ENCODE results near the gene DCLK1. TPM values are rescaled to one million over a fixed set of nuclear protein-coding genes. Genes with fewer than 3 reads are reported as not detected.

Gene DCLK1
- total RNA-seq, 3 donors from 2014 or later (not counting 1 experiment from before 2014, with no cell fraction given), result not detected

DNA sequence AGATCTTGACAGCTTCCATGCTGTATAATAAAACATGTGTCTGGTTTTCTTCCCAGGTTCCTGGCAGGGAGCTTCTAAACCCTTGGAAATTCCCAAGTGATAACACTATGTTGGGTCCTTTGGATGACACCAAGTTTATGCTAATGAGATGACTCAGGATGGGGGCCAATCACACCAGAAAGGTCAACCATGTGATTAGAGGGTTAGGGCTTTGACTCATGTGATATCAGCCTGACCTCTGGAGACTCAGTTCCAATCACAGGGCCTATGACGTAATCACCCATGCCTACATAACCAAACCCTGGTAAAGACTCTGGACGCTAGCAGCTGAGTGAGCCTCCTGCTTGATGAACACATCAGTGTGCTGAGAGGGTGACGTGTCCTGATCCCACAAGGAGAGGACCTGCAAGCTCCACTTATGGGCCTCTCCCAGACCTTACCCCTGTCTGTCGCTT, 203.6 kb downstream of the DCLK1 start:
- H3K36me3 ChIP-seq (ENCODE audit: control insufficient read depth, insufficient read depth, low read length), result no peaks in the 10 kb centered on the region
- intact Hi-C loops (cut with micrococcal nuclease), result no loop called here
- H3K4me1 ChIP-seq (ENCODE audit: control insufficient read depth, insufficient read depth, low read length), result no peaks in the 10 kb centered on the region
- no peak overlapping the region for H3K4me3 Mint-ChIP-seq
- H3K4me1 Mint-ChIP-seq, result no peaks in the 10 kb centered on the region
- WGBS (ENCODE audit: insufficient coverage), result 61% methylated on average over 4 of the region's 4 CpGs
- H3K9me3 Mint-ChIP-seq, result peaks cover 2 to 8% of the 10 kb centered on the region in 2 donors
- no peaks in the 10 kb centered on the region for H3K27me3 ChIP-seq (ENCODE audit: control insufficient read depth, insufficient read depth, low read length)
- H3K36me3 Mint-ChIP-seq, result no peaks in the 10 kb centered on the region
- H3K27ac ChIP-seq (ENCODE audit: low read length), result no peak overlapping the region
- DNase-seq (no peak), ATAC-seq (no peak)
- no peak overlapping the region for H3K27ac Mint-ChIP-seq
- H3K4me3 ChIP-seq (ENCODE audit: low read length), result no peak overlapping the region
- TF ChIP-seq, protein P1, sequence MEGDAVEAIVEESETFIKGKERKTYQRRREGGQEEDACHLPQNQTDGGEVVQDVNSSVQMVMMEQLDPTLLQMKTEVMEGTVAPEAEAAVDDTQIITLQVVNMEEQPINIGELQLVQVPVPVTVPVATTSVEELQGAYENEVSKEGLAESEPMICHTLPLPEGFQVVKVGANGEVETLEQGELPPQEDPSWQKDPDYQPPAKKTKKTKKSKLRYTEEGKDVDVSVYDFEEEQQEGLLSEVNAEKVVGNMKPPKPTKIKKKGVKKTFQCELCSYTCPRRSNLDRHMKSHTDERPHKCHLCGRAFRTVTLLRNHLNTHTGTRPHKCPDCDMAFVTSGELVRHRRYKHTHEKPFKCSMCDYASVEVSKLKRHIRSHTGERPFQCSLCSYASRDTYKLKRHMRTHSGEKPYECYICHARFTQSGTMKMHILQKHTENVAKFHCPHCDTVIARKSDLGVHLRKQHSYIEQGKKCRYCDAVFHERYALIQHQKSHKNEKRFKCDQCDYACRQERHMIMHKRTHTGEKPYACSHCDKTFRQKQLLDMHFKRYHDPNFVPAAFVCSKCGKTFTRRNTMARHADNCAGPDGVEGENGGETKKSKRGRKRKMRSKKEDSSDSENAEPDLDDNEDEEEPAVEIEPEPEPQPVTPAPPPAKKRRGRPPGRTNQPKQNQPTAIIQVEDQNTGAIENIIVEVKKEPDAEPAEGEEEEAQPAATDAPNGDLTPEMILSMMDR (IDR thresholded peaks at IDR 0.05), result no peak
- no peaks in the 10 kb centered on the region for H3K27me3 Mint-ChIP-seq (ENCODE audit: low read depth in 2 of 2)
- no peaks in the 10 kb centered on the region for H3K9me3 ChIP-seq (ENCODE audit: control insufficient read depth, insufficient read depth, low read length)

DNA sequence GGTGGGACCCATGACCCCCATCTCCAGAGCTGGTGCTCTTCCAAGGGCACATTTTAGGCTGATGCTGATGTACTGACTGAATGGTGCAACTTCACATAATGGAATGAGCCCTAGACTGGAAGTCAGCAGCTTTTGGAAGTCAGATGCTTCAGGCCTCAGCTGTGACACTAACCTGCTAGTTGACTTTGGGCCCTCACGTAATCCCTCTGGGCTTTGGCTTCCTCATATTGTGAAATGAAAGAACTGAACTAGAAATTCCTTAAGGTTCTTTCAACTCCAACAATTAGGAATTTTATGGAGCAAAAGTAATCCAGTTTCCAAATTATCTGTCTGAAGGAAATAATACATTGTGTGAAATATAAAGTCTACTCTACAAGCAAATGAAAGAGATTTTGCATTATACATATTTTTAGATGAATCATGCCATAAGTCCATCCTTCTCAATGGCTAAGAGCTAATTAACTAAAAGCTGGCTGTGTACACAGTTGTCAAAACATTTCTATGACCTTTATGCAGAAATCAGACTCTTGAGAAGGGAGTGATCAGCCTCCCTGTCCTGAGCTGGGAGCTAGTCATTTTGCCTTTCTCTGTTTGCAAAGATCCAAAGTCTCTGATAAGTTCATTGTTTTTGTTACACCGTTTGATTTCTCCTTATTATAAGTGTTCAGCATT, 204.2 kb downstream of the DCLK1 start:
- TF ChIP-seq, protein P1 (IDR thresholded peaks at IDR 0.05), result no peak
- peaks cover 2 to 6% of the 10 kb centered on the region in 2 donors for H3K9me3 Mint-ChIP-seq
- Histone ChIP-seq H3K27ac (ENCODE audit: low read length) (no peak overlapping the region), H3K4me1 (ENCODE audit: control insufficient read depth, insufficient read depth, low read length) (no peaks in the 10 kb centered on the region), H3K27me3 (ENCODE audit: control insufficient read depth, insufficient read depth, low read length) (no peaks in the 10 kb centered on the region), H3K9me3 (ENCODE audit: control insufficient read depth, insufficient read depth, low read length) (no peaks in the 10 kb centered on the region), H3K4me3 (ENCODE audit: low read length) (no peak overlapping the region), H3K36me3 (ENCODE audit: control insufficient read depth, insufficient read depth, low read length) (no peaks in the 10 kb centered on the region)
- no peaks in the 10 kb centered on the region for H3K36me3 Mint-ChIP-seq
- DNase-seq (no peak), ATAC-seq (no peak)
- H3K4me1 Mint-ChIP-seq, result no peaks in the 10 kb centered on the region
- H3K27ac Mint-ChIP-seq, result no peak overlapping the region
- WGBS (ENCODE audit: insufficient coverage), result 66% methylated on average over 2 of the region's 2 CpGs
- intact Hi-C loops (cut with micrococcal nuclease), result no loop called here
- no peak overlapping the region for H3K4me3 Mint-ChIP-seq
- H3K27me3 Mint-ChIP-seq (ENCODE audit: low read depth in 2 of 2), result no peaks in the 10 kb centered on the region

DNA sequence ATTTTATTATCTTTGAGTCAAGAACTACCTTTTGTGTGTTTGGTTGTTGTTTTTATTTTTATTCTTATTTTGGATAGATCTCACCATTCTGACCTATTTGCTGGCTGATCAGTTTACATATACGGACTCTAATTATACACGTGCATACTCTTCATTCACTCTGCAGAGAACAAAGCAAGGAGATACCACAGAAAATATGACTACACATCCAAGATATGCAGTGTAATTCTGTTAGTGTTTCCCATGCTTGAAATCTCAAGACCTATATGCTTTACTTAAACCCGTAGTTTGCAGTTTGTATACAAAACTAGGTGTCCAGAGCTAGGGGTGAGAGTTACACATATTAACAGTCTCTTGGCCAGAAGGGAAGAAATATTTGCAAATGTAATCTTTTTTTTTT, 205.5 kb downstream of the DCLK1 start:
- Mint-ChIP-seq H3K36me3 (no peaks in the 10 kb centered on the region), H3K27me3 (ENCODE audit: low read depth in 2 of 2) (no peaks in the 10 kb centered on the region), H3K4me1 (no peaks in the 10 kb centered on the region), H3K27ac (no peak overlapping the region), H3K9me3 (peaks cover 5 to 6% of the 10 kb centered on the region in 2 donors), H3K4me3 (no peak overlapping the region)
- Histone ChIP-seq H3K36me3 (ENCODE audit: control insufficient read depth, insufficient read depth, low read length) (no peaks in the 10 kb centered on the region), H3K4me1 (ENCODE audit: control insufficient read depth, insufficient read depth, low read length) (no peaks in the 10 kb centered on the region), H3K27ac (ENCODE audit: low read length) (no peak overlapping the region), H3K9me3 (ENCODE audit: control insufficient read depth, insufficient read depth, low read length) (no peaks in the 10 kb centered on the region), H3K4me3 (ENCODE audit: low read length) (no peak overlapping the region), H3K27me3 (ENCODE audit: control insufficient read depth, insufficient read depth, low read length) (no peaks in the 10 kb centered on the region)
- TF ChIP-seq, protein P1 (IDR thresholded peaks at IDR 0.05), result no peak
- no peak for DNase-seq
- intact Hi-C loops (cut with micrococcal nuclease), result no loop called here
- 93% methylated on average over 3 of the region's 3 CpGs for WGBS (ENCODE audit: insufficient coverage)
- ATAC-seq, result no peak

DNA sequence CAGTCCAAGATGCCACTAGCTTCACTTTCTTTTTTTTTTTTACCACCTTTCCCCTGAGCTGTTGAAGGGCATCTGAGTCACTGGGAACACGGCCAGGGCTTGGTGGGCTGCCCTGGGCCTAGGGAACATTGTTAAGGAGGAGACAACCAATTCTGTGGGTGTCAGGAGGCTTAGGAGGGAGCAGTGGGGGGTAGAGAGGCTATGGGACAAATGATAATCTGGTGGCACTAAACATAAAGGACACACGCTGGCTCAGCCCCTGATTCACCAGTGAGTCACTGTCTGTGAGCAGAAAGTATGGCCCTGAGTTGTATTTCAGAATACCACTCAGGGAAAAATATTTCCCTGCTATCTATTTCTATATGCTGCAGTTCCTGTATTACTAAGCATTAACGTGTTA, 207.8 kb downstream of the DCLK1 start:
- Histone ChIP-seq H3K4me3 (ENCODE audit: low read length) (no peak overlapping the region), H3K36me3 (ENCODE audit: control insufficient read depth, insufficient read depth, low read length) (no peaks in the 10 kb centered on the region), H3K4me1 (ENCODE audit: control insufficient read depth, insufficient read depth, low read length) (no peaks in the 10 kb centered on the region), H3K27me3 (ENCODE audit: control insufficient read depth, insufficient read depth, low read length) (no peaks in the 10 kb centered on the region), H3K9me3 (ENCODE audit: control insufficient read depth, insufficient read depth, low read length) (no peaks in the 10 kb centered on the region), H3K27ac (ENCODE audit: low read length) (no peak overlapping the region)
- TF ChIP-seq, protein P1 (IDR thresholded peaks at IDR 0.05), result no peak
- DNase-seq, result no peak
- Mint-ChIP-seq H3K27me3 (ENCODE audit: low read depth in 2 of 2) (no peaks in the 10 kb centered on the region), H3K36me3 (no peaks in the 10 kb centered on the region), H3K4me1 (no peaks in the 10 kb centered on the region), H3K4me3 (no peak overlapping the region), H3K9me3 (peaks cover 3% of the 10 kb centered on the region in 2 donors), H3K27ac (no peak overlapping the region)
- intact Hi-C loops (cut with micrococcal nuclease), result no loop called here
- 86% methylated on average over 3 of the region's 3 CpGs for WGBS (ENCODE audit: insufficient coverage)
- ATAC-seq, result no peak

Measured in natural killer cell (primary cell).